Activated naive CD8-positive, alpha-beta T cell treated with anti-CD3 and anti-CD28 coated beads, Interleukin-2, amount 50 U/mL, for 24 hours (primary cell): ENCODE measurements around the gene PPP1R12A.
"Not testable (repeated sequence)": the region's sequence is repeated elsewhere in the genome, so short reads cannot be mapped to it uniquely, and the experiment has no call there.

ENCODE experiments used
- ATAC-seq: fragments of 150-1000 bp; cut with Tn5 transposase; one replicate; pipeline ENCODE4 v1.10.0; 2021
- DNase-seq: peaks from one replicate; pipeline ENCODE4 v3.0.0; 2021
- H3K27ac Mint-ChIP-seq: one replicate; pipeline ENCODE4 v1.8.0; 2021; ENCODE audit warnings: mild to moderate bottlenecking, mixed read lengths
- H3K27me3 Mint-ChIP-seq: one replicate; pipeline ENCODE4 v1.8.0; 2021; ENCODE audit warnings: mixed read lengths
- H3K36me3 Mint-ChIP-seq: one replicate; pipeline ENCODE4 v1.8.0; 2021; ENCODE audit warnings: low read depth, mixed read lengths
- H3K4me1 Mint-ChIP-seq: one replicate; pipeline ENCODE4 v1.8.0; 2021; ENCODE audit warnings: mixed read lengths
- H3K4me3 Mint-ChIP-seq: one replicate; pipeline ENCODE4 v1.8.0; 2021; ENCODE audit warnings: mild to moderate bottlenecking, moderate library complexity, mixed read lengths
- H3K9me3 Mint-ChIP-seq: one replicate; pipeline ENCODE4 v1.8.0; 2021; ENCODE audit warnings: mixed read lengths

PPP1R12A gene

GRCh38 chr12:79949098-79949497, 14.2 kb upstream of the PPP1R12A start:
- DNase-seq (no peak), ATAC-seq (no peak)
- H3K4me3 Mint-ChIP-seq, result no peak overlapping the region
- peaks cover 1% of the 10 kb centered on the region for H3K9me3 Mint-ChIP-seq
- H3K27ac Mint-ChIP-seq, result no peak overlapping the region
- H3K27me3 Mint-ChIP-seq, result peaks cover 6% of the 10 kb centered on the region
- H3K4me1 Mint-ChIP-seq, result no peaks in the 10 kb centered on the region
- H3K36me3 Mint-ChIP-seq, result no peaks in the 10 kb centered on the region

- Mint-ChIP-seq H3K4me1 (no peaks in the 10 kb centered on the region), H3K27me3 (peaks cover 6% of the 10 kb centered on the region), H3K36me3 (no peaks in the 10 kb centered on the region), H3K9me3 (no peaks in the 10 kb centered on the region), H3K27ac (no peak overlapping the region), H3K4me3 (no peak overlapping the region)
- DNase-seq, result no peak
- ATAC-seq, result no peak
Observed at GRCh38 chr12:79945433-79945832, 10.5 kb upstream of the PPP1R12A start.

GRCh38 chr12:79944565-79944964, 9.7 kb upstream of the PPP1R12A start:
- Mint-ChIP-seq H3K36me3 (no peaks in the 10 kb centered on the region), H3K4me1 (peaks cover 2% of the 10 kb centered on the region), H3K9me3 (no peaks in the 10 kb centered on the region), H3K27ac (no peak overlapping the region), H3K4me3 (no peak overlapping the region), H3K27me3 (peaks cover 6% of the 10 kb centered on the region)
- ATAC-seq, result no peak
- no peak for DNase-seq

- H3K36me3 Mint-ChIP-seq, ATAC-seq, H3K27ac Mint-ChIP-seq, H3K27me3 Mint-ChIP-seq, H3K4me3 Mint-ChIP-seq, H3K4me1 Mint-ChIP-seq, DNase-seq, H3K9me3 Mint-ChIP-seq: not testable (repeated sequence)
Observed at GRCh38 chr12:79942846-79943245, 7.9 kb upstream of the PPP1R12A start.

- Mint-ChIP-seq H3K9me3 (no peaks in the 10 kb centered on the region), H3K4me3 (no peak overlapping the region), H3K27ac (no peak overlapping the region), H3K36me3 (no peaks in the 10 kb centered on the region), H3K4me1 (peaks cover 18% of the 10 kb centered on the region), H3K27me3 (no peaks in the 10 kb centered on the region)
- ATAC-seq (no peak), DNase-seq (no peak)
Observed at GRCh38 chr12:79939728-79940310, 4.9 kb upstream of the PPP1R12A start.

- H3K4me1 Mint-ChIP-seq, result peaks cover 18% of the 10 kb centered on the region
- no peaks in the 10 kb centered on the region for H3K27me3 Mint-ChIP-seq
- no peak overlapping the region for H3K4me3 Mint-ChIP-seq
- no peak overlapping the region for H3K27ac Mint-ChIP-seq
- ATAC-seq (no peak), DNase-seq (no peak)
- H3K36me3 Mint-ChIP-seq, result no peaks in the 10 kb centered on the region
- H3K9me3 Mint-ChIP-seq, result no peaks in the 10 kb centered on the region
Observed at GRCh38 chr12:79938843-79939242, 3.9 kb upstream of the PPP1R12A start.

GRCh38 chr12:79936670-79937069, 1.8 kb upstream of the PPP1R12A start:
- DNase-seq, result no peak
- H3K27ac Mint-ChIP-seq, result no peak overlapping the region

GRCh38 chr12:79935624-79936345, 888 bp upstream of the PPP1R12A start:
- no peaks in the 10 kb centered on the region for H3K9me3 Mint-ChIP-seq
- ATAC-seq (no peak), DNase-seq (no peak)
- H3K4me3 Mint-ChIP-seq, result peak overlapping the region; percentile 93
- peak overlapping the region; percentile 97 for H3K27ac Mint-ChIP-seq
- no peaks in the 10 kb centered on the region for H3K27me3 Mint-ChIP-seq
- no peaks in the 10 kb centered on the region for H3K36me3 Mint-ChIP-seq
- peaks cover 36% of the 10 kb centered on the region for H3K4me1 Mint-ChIP-seq

More at GRCh38 chr12:79936670-79937069, 1.8 kb upstream of the PPP1R12A start:
- no peak for ATAC-seq
- H3K4me3 Mint-ChIP-seq, result peak overlapping the region; percentile 93
- H3K27me3 Mint-ChIP-seq, result no peaks in the 10 kb centered on the region
- no peaks in the 10 kb centered on the region for H3K9me3 Mint-ChIP-seq
- H3K4me1 Mint-ChIP-seq, result peaks cover 33% of the 10 kb centered on the region
- no peaks in the 10 kb centered on the region for H3K36me3 Mint-ChIP-seq

GRCh38 chr12:79934281-79935020, 446 bp downstream of the PPP1R12A start:
- Mint-ChIP-seq H3K9me3 (no peaks in the 10 kb centered on the region), H3K36me3 (no peaks in the 10 kb centered on the region), H3K4me3 (peak overlapping the region; percentile 93), H3K4me1 (peaks cover 42% of the 10 kb centered on the region), H3K27ac (peak overlapping the region; percentile 97), H3K27me3 (no peaks in the 10 kb centered on the region)
- ATAC-seq (peak; percentile 18), DNase-seq (peak; percentile 56)

GRCh38 chr12:79933532-79934264, 1.2 kb downstream of the PPP1R12A start:
- H3K4me3 Mint-ChIP-seq, result peak overlapping the region; percentile 93
- no peak for DNase-seq
- no peaks in the 10 kb centered on the region for H3K9me3 Mint-ChIP-seq
- peak overlapping the region; percentile 97 for H3K27ac Mint-ChIP-seq
- H3K27me3 Mint-ChIP-seq, result no peaks in the 10 kb centered on the region
- ATAC-seq, result no peak
- H3K4me1 Mint-ChIP-seq, result peaks cover 49% of the 10 kb centered on the region
- no peaks in the 10 kb centered on the region for H3K36me3 Mint-ChIP-seq

- H3K27me3 Mint-ChIP-seq, result no peaks in the 10 kb centered on the region
- peak overlapping the region; percentile 93 for H3K4me3 Mint-ChIP-seq
- no peaks in the 10 kb centered on the region for H3K36me3 Mint-ChIP-seq
- H3K9me3 Mint-ChIP-seq, result no peaks in the 10 kb centered on the region
- no peak overlapping the region for H3K27ac Mint-ChIP-seq
- DNase-seq, result no peak
- H3K4me1 Mint-ChIP-seq, result peaks cover 56% of the 10 kb centered on the region
- no peak for ATAC-seq
Observed at GRCh38 chr12:79933043-79933442, 1.9 kb downstream of the PPP1R12A start.

- Mint-ChIP-seq H3K36me3 (no peaks in the 10 kb centered on the region), H3K9me3 (no peaks in the 10 kb centered on the region), H3K27me3 (no peaks in the 10 kb centered on the region), H3K4me3 (peak overlapping the region; percentile 93), H3K4me1 (peaks cover 63% of the 10 kb centered on the region), H3K27ac (no peak overlapping the region)
- ATAC-seq (no peak), DNase-seq (no peak)
Observed at GRCh38 chr12:79932357-79932756, 2.5 kb downstream of the PPP1R12A start.

- Mint-ChIP-seq H3K4me3 (no peak overlapping the region), H3K4me1 (peaks cover 61% of the 10 kb centered on the region)
Observed at GRCh38 chr12:79929065-79929464, 5.8 kb downstream of the PPP1R12A start.

GRCh38 chr12:79927772-79928474, 7.0 kb downstream of the PPP1R12A start:
- peak; percentile 99 for ATAC-seq
- Mint-ChIP-seq H3K27ac (peak overlapping the region; percentile 61), H3K36me3 (peaks cover 2% of the 10 kb centered on the region), H3K4me3 (no peak overlapping the region), H3K27me3 (no peaks in the 10 kb centered on the region), H3K4me1 (peaks cover 56% of the 10 kb centered on the region), H3K9me3 (no peaks in the 10 kb centered on the region)
- peak; percentile 39 for DNase-seq

More at GRCh38 chr12:79929065-79929464, 5.8 kb downstream of the PPP1R12A start:
- H3K27me3 Mint-ChIP-seq, result no peaks in the 10 kb centered on the region
- H3K27ac Mint-ChIP-seq, result no peak overlapping the region
- DNase-seq (no peak), ATAC-seq (no peak)
- H3K9me3 Mint-ChIP-seq, result no peaks in the 10 kb centered on the region
- H3K36me3 Mint-ChIP-seq, result peaks cover 2% of the 10 kb centered on the region
